WTC11 (cell line): Measurements from ENCODE around the gene ATP8B3. TPM values are rescaled to one million over a fixed set of nuclear protein-coding genes. Genes with fewer than 3 reads are reported as not detected.

Experiments used
- ATAC-seq: fragments of 200-7000 bp; cut with Tn5 transposase; 2 replicates; pipeline ENCODE4 v1.10.0; 2021; ENCODE audit warnings: mild to moderate bottlenecking, moderate library complexity
- CTCF ChIA-PET: fragments of 300-600 bp; sonication (Branson Sonifier 250); formaldehyde crosslinking; loops from one replicate; lab custom pipeline; 2021; ENCODE audit warnings: antibody characterized with exemption; lab: Charles Lee
- POLR2A ChIA-PET: fragments of 350-600 bp; sonication (Branson Sonifier 250); formaldehyde crosslinking; loops from one replicate; lab custom pipeline; 2021; ENCODE audit warnings: antibody characterized with exemption; lab: Charles Lee
- DNase-seq: peaks from one replicate; pipeline ENCODE4 v3.0.0; 2021; ENCODE audit warnings: low spot score
- H3K27ac Mint-ChIP-seq: 2 replicates; pipeline ENCODE4 v1.8.0; 2021; ENCODE audit warnings: mixed read lengths
- H3K27me3 Mint-ChIP-seq: 2 replicates; pipeline ENCODE4 v1.8.0; 2021; ENCODE audit warnings: low read depth, mild to moderate bottlenecking, moderate library complexity, mixed read lengths
- H3K36me3 Mint-ChIP-seq: 2 replicates; pipeline ENCODE4 v1.8.0; 2021; ENCODE audit warnings: mixed read lengths
- H3K4me1 Mint-ChIP-seq: 2 replicates; pipeline ENCODE4 v1.8.0; 2022; ENCODE audit warnings: mixed read lengths
- H3K4me3 Mint-ChIP-seq: 2 replicates; pipeline ENCODE4 v1.8.0; 2021; ENCODE audit warnings: mild to moderate bottlenecking, moderate library complexity, mixed read lengths
- H3K9me3 Mint-ChIP-seq: 2 replicates; pipeline ENCODE4 v1.8.0; 2021; ENCODE audit warnings: mixed read lengths
- ELF4 ChIP-seq: sonication (generic); formaldehyde crosslinking; IDR thresholded peaks from 2 replicates; pipeline ENCODE4 v1.8.1; 2022; ENCODE audit warnings: low read depth, mild to moderate bottlenecking, moderate library complexity, missing genetic modification reagents
- ESRRA ChIP-seq: sonication (generic); formaldehyde crosslinking; IDR thresholded peaks from 2 replicates; pipeline ENCODE4 v1.8.1; 2022; ENCODE audit warnings: mild to moderate bottlenecking, missing genetic modification reagents, borderline replicate concordance
- FOXP1 ChIP-seq: sonication (generic); formaldehyde crosslinking; IDR thresholded peaks from 2 replicates; pipeline ENCODE4 v1.8.0; 2022; ENCODE audit warnings: missing genetic modification reagents, mild to moderate bottlenecking, moderate library complexity, borderline replicate concordance
- IRF2 ChIP-seq: sonication (generic); formaldehyde crosslinking; IDR thresholded peaks from 2 replicates; pipeline ENCODE4 v1.8.0; 2022; ENCODE audit warnings: low read depth, missing genetic modification reagents, borderline replicate concordance
- NR3C1 ChIP-seq: sonication (generic); formaldehyde crosslinking; conservative IDR thresholded peaks from 2 replicates; pipeline ENCODE4 v1.8.1; 2023; ENCODE audit warnings: low read depth, mild to moderate bottlenecking, missing genetic modification reagents
- PRRX2 ChIP-seq: fragments of 250-450 bp; sonication (Bioruptor Pico); IDR thresholded peaks from 2 replicates; pipeline ENCODE4 v1.8.0; 2021; ENCODE audit warnings: mild to moderate bottlenecking
- RELA ChIP-seq: sonication (generic); formaldehyde crosslinking; IDR thresholded peaks from 2 replicates; pipeline ENCODE4 v1.8.1; 2022; ENCODE audit warnings: missing genetic modification reagents, mild to moderate bottlenecking, borderline replicate concordance
- SMAD3 ChIP-seq: sonication (generic); formaldehyde crosslinking; IDR thresholded peaks from 2 replicates; pipeline ENCODE4 v1.8.0; 2022; ENCODE audit warnings: missing genetic modification reagents, mild to moderate bottlenecking, borderline replicate concordance
- ZNF263 ChIP-seq: sonication (generic); formaldehyde crosslinking; IDR thresholded peaks from 2 replicates; pipeline ENCODE4 v1.8.1; 2022; ENCODE audit warnings: low read depth, mild to moderate bottlenecking, moderate library complexity, missing genetic modification reagents
- total RNA-seq: library from RNA; stranded (reverse); gene quantifications from 3 replicates; pipeline ENCODE4 v1.2.3, GENCODE V29; 2021
- TF ChIP-seq, protein P1 (sequence below): sonication (generic); formaldehyde crosslinking; IDR thresholded peaks from 2 replicates; pipeline ENCODE4 v1.8.0; 2022; ENCODE audit warnings: mild to moderate bottlenecking, missing genetic modification reagents
- TF ChIP-seq, protein P2 (sequence below): fragments of 250-450 bp; sonication (Bioruptor Pico); IDR thresholded peaks from 2 replicates; pipeline ENCODE4 v2.1.2; 2022; ENCODE audit warnings: mild to moderate bottlenecking, moderate library complexity
- TF ChIP-seq, protein P3 (sequence below): fragments of 250-450 bp; sonication (Bioruptor Pico); conservative IDR thresholded peaks from 2 replicates; pipeline ENCODE4 v1.9.0; 2021; ENCODE audit warnings: mild to moderate bottlenecking
- TF ChIP-seq, protein P4 (sequence below): sonication (generic); formaldehyde crosslinking; IDR thresholded peaks from 2 replicates; pipeline ENCODE4 v1.8.1; 2023; ENCODE audit warnings: mild to moderate bottlenecking, missing genetic modification reagents, borderline replicate concordance
- TF ChIP-seq, protein P5 (sequence below): sonication (generic); formaldehyde crosslinking; IDR thresholded peaks from 2 replicates; pipeline ENCODE4 v1.8.1; 2023; ENCODE audit warnings: mild to moderate bottlenecking, moderate library complexity, missing genetic modification reagents
- TF ChIP-seq, protein P6 (sequence below): fragments of 250-450 bp; sonication (Bioruptor Pico); IDR thresholded peaks from 2 replicates; pipeline ENCODE4 v1.9.0; 2021; ENCODE audit warnings: mild to moderate bottlenecking, borderline replicate concordance

Gene ATP8B3
- total RNA-seq, 1 experiment from 2014 or later, result 5.5 TPM

DNA sequence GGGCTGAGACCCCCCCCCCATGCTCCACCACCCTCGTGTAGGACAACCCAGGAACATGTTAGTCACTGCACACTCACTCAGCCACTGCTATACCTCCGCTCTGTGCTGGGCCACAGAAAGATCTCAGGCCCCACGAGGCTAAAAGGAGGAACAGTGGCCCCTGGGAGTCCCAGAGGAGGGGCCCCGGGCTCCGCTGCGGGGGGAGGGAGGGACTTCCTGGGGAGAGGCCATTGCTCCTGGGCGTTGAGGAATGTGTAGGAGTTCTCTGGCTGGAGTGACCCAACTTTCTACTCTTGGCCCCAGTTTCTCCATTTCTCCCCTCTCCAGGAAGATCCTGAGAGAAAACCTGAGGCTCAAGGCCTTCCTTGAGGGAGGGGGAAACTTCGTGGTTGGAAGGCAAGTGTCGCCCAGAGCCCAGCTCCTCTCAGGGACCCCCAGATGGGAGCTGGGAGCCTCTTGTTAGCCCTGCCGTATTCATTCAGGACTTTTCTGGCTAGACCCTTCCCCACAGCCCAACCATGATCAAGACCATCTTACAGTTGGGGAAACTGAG is 45.2 kb downstream of the ATP8B3 start:
- CTCF ChIA-PET, result interaction anchor here (0.6 to 9.4 kb wide), 10 partner anchors 12 to 252 kb away, joined by 3 to 161 read pairs (median 10); no protein-coding TSS in a partner anchor
- H3K4me3 Mint-ChIP-seq, result no peak overlapping the region
- TF ChIP-seq SMAD3 (CRISPR knock-in tag) (no peak), RELA (CRISPR knock-in tag) (no peak), FOXP1 (no peak), ESRRA (CRISPR knock-in tag) (no peak), IRF2 (CRISPR knock-in tag) (no peak)
- TF ChIP-seq, protein P1, sequence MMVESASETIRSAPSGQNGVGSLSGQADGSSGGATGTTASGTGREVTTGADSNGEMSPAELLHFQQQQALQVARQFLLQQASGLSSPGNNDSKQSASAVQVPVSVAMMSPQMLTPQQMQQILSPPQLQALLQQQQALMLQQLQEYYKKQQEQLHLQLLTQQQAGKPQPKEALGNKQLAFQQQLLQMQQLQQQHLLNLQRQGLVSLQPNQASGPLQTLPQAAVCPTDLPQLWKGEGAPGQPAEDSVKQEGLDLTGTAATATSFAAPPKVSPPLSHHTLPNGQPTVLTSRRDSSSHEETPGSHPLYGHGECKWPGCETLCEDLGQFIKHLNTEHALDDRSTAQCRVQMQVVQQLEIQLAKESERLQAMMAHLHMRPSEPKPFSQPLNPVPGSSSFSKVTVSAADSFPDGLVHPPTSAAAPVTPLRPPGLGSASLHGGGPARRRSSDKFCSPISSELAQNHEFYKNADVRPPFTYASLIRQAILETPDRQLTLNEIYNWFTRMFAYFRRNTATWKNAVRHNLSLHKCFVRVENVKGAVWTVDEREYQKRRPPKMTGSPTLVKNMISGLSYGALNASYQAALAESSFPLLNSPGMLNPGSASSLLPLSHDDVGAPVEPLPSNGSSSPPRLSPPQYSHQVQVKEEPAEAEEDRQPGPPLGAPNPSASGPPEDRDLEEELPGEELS (CRISPR knock-in tag), result no peak
- TF ChIP-seq, protein P2, sequence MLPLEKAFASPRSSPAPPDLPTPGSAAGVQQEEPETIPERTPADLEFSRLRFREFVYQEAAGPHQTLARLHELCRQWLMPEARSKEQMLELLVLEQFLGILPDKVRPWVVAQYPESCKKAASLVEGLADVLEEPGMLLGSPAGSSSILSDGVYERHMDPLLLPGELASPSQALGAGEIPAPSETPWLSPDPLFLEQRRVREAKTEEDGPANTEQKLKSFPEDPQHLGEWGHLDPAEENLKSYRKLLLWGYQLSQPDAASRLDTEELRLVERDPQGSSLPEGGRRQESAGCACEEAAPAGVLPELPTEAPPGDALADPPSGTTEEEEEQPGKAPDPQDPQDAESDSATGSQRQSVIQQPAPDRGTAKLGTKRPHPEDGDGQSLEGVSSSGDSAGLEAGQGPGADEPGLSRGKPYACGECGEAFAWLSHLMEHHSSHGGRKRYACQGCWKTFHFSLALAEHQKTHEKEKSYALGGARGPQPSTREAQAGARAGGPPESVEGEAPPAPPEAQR (CRISPR knock-in tag), result no peak
- TF ChIP-seq, protein P3, sequence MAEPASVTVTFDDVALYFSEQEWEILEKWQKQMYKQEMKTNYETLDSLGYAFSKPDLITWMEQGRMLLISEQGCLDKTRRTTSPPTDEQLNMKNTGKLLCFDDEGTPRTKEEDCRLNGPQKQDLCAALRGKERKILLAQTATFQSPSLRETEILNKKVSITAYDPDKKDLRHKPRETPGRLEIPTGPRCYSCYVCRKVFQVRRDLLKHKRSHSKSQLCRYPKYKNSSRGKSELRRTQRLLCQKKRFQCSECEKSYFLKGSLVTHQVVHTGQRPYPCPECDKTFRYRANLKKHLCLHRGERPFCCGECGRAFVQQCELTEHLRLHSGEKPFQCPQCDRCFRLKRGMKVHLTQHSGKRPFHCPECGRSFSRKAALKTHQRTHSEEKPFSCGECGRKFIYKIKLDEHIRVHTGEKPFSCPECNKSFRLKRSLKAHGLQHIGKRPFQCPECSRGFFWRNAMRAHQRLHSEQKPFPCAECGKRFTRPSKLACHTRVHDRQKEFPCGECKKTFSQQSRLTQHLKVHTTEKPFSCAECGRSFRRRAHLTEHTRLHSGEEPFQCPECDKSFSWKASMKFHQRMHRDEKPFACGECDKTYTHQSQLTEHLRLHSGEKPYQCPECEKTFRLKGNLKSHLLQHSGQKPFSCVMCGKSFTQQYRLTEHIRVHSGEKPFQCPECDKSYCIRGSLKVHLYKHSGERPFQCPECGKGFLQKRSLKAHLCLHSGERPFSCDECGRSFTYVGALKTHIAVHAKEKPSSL (CRISPR knock-in tag), result no peak
- TF ChIP-seq, all 79 proteins: peak for 0
- POLR2A ChIA-PET, result interaction anchor here (0.7 kb wide), 1 partner anchor 550 kb away, joined by 3 read pairs; no protein-coding TSS in a partner anchor
- Mint-ChIP-seq H3K36me3 (peaks cover 11% of the 10 kb centered on the region), H3K27ac (no peak overlapping the region), H3K9me3 (peaks cover 17% of the 10 kb centered on the region), H3K27me3 (peaks cover 99% of the 10 kb centered on the region), H3K4me1 (peaks cover 11% of the 10 kb centered on the region)
- no peak for DNase-seq
- no peak for ATAC-seq

DNA sequence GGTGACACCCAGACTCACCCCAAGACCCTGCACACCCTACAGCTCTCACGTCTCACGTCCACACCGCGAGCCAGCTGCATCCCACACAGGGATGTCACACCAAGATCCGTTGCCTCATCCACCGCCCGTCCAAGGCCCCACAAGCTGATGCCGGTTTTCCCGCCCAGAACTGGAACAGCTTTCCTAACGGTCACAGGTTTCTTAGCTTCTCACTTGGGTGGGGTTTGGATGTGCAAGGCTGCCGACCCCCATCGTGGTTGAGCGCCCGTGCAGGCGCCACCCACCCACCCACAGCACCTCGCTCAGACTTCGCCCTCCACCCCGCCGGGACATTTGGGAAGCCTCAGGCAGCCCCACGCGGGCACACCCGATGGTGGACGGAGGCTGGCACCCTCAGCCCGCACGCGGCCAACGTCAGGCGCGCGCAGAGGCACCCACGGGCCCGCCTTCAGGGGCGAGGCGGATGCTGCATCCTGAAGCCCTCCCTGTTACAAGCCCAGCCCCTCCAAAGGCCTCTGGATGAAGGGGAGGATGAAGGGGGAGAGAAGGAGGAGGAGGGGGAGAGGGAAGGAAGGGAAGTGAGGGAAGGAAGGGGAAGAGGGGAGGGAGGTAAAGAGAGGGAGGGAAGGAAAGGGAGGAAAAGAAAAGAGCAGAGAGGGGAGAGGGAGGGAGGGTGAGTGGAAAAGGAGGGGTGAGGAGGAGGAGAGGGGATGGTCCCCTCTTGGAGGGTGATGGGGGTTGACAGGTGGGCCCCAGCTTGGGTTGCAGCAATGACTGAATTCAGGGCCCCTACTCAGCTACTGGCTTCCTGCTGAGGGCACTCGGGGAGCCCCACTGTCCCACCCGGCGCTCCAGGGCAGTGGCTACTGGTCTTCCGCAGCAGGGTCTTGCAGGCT is 45.9 kb downstream of the ATP8B3 start:
- DNase-seq, result no peak
- ATAC-seq, result no peak; the same call in 1 of the 2 replicates
- no peak overlapping the region for H3K4me3 Mint-ChIP-seq
- H3K27ac Mint-ChIP-seq, result no peak overlapping the region
- POLR2A ChIA-PET, result interaction anchor here (0.7 kb wide), 1 partner anchor 551 kb away, joined by 3 read pairs; no protein-coding TSS in a partner anchor
- H3K36me3 Mint-ChIP-seq, result peaks cover 8% of the 10 kb centered on the region
- CTCF ChIA-PET, result interaction anchor here (0.6 to 9.4 kb wide), 13 partner anchors 11 to 251 kb away, joined by 3 to 161 read pairs (median 7); no protein-coding TSS in a partner anchor
- H3K27me3 Mint-ChIP-seq, result peaks cover 100% of the 10 kb centered on the region
- peaks cover 12% of the 10 kb centered on the region for H3K9me3 Mint-ChIP-seq
- H3K4me1 Mint-ChIP-seq, result peaks cover 11% of the 10 kb centered on the region
- no peak for TF ChIP-seq NR3C1 (CRISPR knock-in tag)
- no peak for TF ChIP-seq ZNF263 (CRISPR knock-in tag)
- TF ChIP-seq ELF4 (CRISPR knock-in tag), result no peak
- no peak for TF ChIP-seq PRRX2 (CRISPR knock-in tag)
- TF ChIP-seq, protein P4, sequence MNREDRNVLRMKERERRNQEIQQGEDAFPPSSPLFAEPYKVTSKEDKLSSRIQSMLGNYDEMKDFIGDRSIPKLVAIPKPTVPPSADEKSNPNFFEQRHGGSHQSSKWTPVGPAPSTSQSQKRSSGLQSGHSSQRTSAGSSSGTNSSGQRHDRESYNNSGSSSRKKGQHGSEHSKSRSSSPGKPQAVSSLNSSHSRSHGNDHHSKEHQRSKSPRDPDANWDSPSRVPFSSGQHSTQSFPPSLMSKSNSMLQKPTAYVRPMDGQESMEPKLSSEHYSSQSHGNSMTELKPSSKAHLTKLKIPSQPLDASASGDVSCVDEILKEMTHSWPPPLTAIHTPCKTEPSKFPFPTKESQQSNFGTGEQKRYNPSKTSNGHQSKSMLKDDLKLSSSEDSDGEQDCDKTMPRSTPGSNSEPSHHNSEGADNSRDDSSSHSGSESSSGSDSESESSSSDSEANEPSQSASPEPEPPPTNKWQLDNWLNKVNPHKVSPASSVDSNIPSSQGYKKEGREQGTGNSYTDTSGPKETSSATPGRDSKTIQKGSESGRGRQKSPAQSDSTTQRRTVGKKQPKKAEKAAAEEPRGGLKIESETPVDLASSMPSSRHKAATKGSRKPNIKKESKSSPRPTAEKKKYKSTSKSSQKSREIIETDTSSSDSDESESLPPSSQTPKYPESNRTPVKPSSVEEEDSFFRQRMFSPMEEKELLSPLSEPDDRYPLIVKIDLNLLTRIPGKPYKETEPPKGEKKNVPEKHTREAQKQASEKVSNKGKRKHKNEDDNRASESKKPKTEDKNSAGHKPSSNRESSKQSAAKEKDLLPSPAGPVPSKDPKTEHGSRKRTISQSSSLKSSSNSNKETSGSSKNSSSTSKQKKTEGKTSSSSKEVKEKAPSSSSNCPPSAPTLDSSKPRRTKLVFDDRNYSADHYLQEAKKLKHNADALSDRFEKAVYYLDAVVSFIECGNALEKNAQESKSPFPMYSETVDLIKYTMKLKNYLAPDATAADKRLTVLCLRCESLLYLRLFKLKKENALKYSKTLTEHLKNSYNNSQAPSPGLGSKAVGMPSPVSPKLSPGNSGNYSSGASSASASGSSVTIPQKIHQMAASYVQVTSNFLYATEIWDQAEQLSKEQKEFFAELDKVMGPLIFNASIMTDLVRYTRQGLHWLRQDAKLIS (CRISPR knock-in tag), result no peak
- TF ChIP-seq, protein P5, sequence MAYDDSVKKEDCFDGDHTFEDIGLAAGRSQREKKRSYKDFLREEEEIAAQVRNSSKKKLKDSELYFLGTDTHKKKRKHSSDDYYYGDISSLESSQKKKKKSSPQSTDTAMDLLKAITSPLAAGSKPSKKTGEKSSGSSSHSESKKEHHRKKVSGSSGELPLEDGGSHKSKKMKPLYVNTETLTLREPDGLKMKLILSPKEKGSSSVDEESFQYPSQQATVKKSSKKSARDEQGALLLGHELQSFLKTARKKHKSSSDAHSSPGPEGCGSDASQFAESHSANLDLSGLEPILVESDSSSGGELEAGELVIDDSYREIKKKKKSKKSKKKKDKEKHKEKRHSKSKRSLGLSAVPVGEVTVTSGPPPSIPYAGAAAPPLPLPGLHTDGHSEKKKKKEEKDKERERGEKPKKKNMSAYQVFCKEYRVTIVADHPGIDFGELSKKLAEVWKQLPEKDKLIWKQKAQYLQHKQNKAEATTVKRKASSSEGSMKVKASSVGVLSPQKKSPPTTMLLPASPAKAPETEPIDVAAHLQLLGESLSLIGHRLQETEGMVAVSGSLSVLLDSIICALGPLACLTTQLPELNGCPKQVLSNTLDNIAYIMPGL, result no peak
- TF ChIP-seq, protein P6, sequence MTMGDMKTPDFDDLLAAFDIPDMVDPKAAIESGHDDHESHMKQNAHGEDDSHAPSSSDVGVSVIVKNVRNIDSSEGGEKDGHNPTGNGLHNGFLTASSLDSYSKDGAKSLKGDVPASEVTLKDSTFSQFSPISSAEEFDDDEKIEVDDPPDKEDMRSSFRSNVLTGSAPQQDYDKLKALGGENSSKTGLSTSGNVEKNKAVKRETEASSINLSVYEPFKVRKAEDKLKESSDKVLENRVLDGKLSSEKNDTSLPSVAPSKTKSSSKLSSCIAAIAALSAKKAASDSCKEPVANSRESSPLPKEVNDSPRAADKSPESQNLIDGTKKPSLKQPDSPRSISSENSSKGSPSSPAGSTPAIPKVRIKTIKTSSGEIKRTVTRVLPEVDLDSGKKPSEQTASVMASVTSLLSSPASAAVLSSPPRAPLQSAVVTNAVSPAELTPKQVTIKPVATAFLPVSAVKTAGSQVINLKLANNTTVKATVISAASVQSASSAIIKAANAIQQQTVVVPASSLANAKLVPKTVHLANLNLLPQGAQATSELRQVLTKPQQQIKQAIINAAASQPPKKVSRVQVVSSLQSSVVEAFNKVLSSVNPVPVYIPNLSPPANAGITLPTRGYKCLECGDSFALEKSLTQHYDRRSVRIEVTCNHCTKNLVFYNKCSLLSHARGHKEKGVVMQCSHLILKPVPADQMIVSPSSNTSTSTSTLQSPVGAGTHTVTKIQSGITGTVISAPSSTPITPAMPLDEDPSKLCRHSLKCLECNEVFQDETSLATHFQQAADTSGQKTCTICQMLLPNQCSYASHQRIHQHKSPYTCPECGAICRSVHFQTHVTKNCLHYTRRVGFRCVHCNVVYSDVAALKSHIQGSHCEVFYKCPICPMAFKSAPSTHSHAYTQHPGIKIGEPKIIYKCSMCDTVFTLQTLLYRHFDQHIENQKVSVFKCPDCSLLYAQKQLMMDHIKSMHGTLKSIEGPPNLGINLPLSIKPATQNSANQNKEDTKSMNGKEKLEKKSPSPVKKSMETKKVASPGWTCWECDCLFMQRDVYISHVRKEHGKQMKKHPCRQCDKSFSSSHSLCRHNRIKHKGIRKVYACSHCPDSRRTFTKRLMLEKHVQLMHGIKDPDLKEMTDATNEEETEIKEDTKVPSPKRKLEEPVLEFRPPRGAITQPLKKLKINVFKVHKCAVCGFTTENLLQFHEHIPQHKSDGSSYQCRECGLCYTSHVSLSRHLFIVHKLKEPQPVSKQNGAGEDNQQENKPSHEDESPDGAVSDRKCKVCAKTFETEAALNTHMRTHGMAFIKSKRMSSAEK (CRISPR knock-in tag), result no peak
